OCI-LY7 (cell line): ENCODE results near the gene CA12. TPM values are rescaled to one million over a fixed set of nuclear protein-coding genes. Genes with fewer than 3 reads are reported as not detected.

ENCODE experiments used
- BruUV-seq: library from RNA; stranded (reverse); fragments of 400-500 nt; replicated peaks from 2 replicates; lab custom pipeline; 2021; lab: Mats Ljungman, UMichigan
- CTCF ChIA-PET: fragments of 300-600 bp; sonication (Branson Sonifier 250); formaldehyde crosslinking; loops from one replicate; lab custom pipeline; 2022; ENCODE audit warnings: antibody characterized with exemption; ENCODE audit not compliant: unreplicated experiment; lab: Charles Lee
- POLR2A ChIA-PET: fragments of 300-600 bp; sonication (Branson Sonifier 250); formaldehyde crosslinking; loops from one replicate; lab custom pipeline; 2022; ENCODE audit warnings: antibody characterized with exemption; lab: Charles Lee
- DNase-seq: peaks from one replicate; pipeline ENCODE4 v3.0.0-alpha.2; 2015; ENCODE audit warnings: low spot score
- H2AFZ ChIP-seq: fragments of 200-600 bp; sonication (generic), shearing (Covaris generic); 2 replicates; pipeline ENCODE4 v1.6.1; 2014; ENCODE audit warnings: mild to moderate bottlenecking, antibody characterized with exemption, low read length, moderate library complexity
- H3K27ac ChIP-seq: fragments of 200-600 bp; sonication (generic); 2 replicates; pipeline ENCODE4 v1.5.1; 2014; ENCODE audit warnings: mixed run types, low read depth, mild to moderate bottlenecking, moderate library complexity, low read length, inconsistent platforms; ENCODE audit not compliant: poor library complexity, severe bottlenecking
- H3K36me3 ChIP-seq: fragments of 200-600 bp; sonication (generic); 2 replicates; pipeline ENCODE4 v1.6.1; 2014; ENCODE audit warnings: mild to moderate bottlenecking, antibody characterized with exemption, low read length, moderate library complexity, mixed read lengths; ENCODE audit not compliant: insufficient read depth
- H3K4me1 ChIP-seq: fragments of 200-600 bp; sonication (generic); 2 replicates; pipeline ENCODE4 v1.5.1; 2014; ENCODE audit warnings: mild to moderate bottlenecking, low read length; ENCODE audit not compliant: insufficient read depth, poor library complexity, severe bottlenecking
- H3K4me2 ChIP-seq: fragments of 200-600 bp; sonication (generic); 2 replicates; pipeline ENCODE4 v1.6.1; 2014; ENCODE audit warnings: mild to moderate bottlenecking, low read length
- H3K4me3 ChIP-seq: fragments of 200-600 bp; sonication (generic); 2 replicates; pipeline ENCODE4 v1.5.1; 2014; ENCODE audit warnings: mild to moderate bottlenecking, low read depth, low read length; ENCODE audit not compliant: poor library complexity, severe bottlenecking
- H3K79me2 ChIP-seq: fragments of 200-600 bp; sonication (generic); 2 replicates; pipeline ENCODE4 v1.6.1; 2016; ENCODE audit warnings: low read depth, mild to moderate bottlenecking, low read length, moderate library complexity, mixed read lengths; ENCODE audit not compliant: insufficient read depth
- H3K9me2 ChIP-seq: fragments of 200-600 bp; sonication (generic); 2 replicates; pipeline ENCODE4 v1.6.1; 2016; ENCODE audit warnings: mild to moderate bottlenecking, low read length, mixed read lengths; ENCODE audit not compliant: insufficient read depth
- H3K9me3 ChIP-seq: fragments of 200-600 bp; sonication (generic); 2 replicates; pipeline ENCODE4 v1.6.1; 2014; ENCODE audit warnings: mild to moderate bottlenecking, mixed run types, low read length, mixed read lengths
- H4K20me1 ChIP-seq: fragments of 200-600 bp; sonication (generic); 2 replicates; pipeline ENCODE4 v1.6.1; 2014; ENCODE audit warnings: mild to moderate bottlenecking, antibody characterized with exemption, low read length, moderate library complexity, mixed read lengths; ENCODE audit not compliant: insufficient read depth
- CTCF ChIP-seq: fragments of 200-600 bp; sonication (generic); conservative IDR thresholded peaks from 2 replicates; pipeline ENCODE4 v1.5.1; 2014; ENCODE audit warnings: mild to moderate bottlenecking, antibody characterized with exemption, low read length, moderate library complexity, mixed read lengths
- EZH2phosphoT487 ChIP-seq: fragments of 200-600 bp; sonication (generic); IDR thresholded peaks from 2 replicates; pipeline ENCODE4 v1.6.1; 2018; ENCODE audit warnings: low read depth, borderline replicate concordance, mild to moderate bottlenecking, mixed run types, antibody characterized with exemption, low read length, moderate library complexity, mixed read lengths
- intact Hi-C: fragments of 100-400 bp; cut with micrococcal nuclease; formaldehyde crosslinking; loops from one replicate; pipeline ENCODE4 v1.10.0; 2022; ENCODE audit not compliant: unreplicated experiment
- total RNA-seq, 2 experiments: library from RNA; depleted of rRNA in 1 of 2; stranded (reverse); fragments of >200 nt in 1 of 2; shearing (Covaris generic) in 1 of 2; gene quantifications; 2 replicates each; pipeline ENCODE4 v1.2.3, GENCODE V29; 2014 to 2022

Gene CA12
- total RNA-seq, 2 experiments from 2014 or later: not detected

- no peak overlapping the region for H2AFZ ChIP-seq
- no peaks in the 10 kb centered on the region for H4K20me1 ChIP-seq
- H3K4me1 ChIP-seq: no peaks in the 10 kb centered on the region
- no peaks in the 10 kb centered on the region for H3K9me2 ChIP-seq
- H3K9me3 ChIP-seq: no peaks in the 10 kb centered on the region
- TF ChIP-seq CTCF (no peak), EZH2phosphoT487 (no peak)
- no peak overlapping the region for H3K4me2 ChIP-seq
- no peaks in the 10 kb centered on the region for H3K36me3 ChIP-seq
- ChIA-PET POLR2A (no interaction called here), CTCF (interaction anchor here (0.5 kb wide), 1 partner anchor 1527 kb away, joined by 3 read pairs; no protein-coding TSS in a partner anchor)
- no peak overlapping the region for H3K4me3 ChIP-seq
- no TSS peak for BruUV-seq
- H3K27ac ChIP-seq: no peak overlapping the region
- intact Hi-C loops: no loop called here
- no peaks in the 10 kb centered on the region for H3K79me2 ChIP-seq
- DNase-seq: no peak
Observed at GRCh38 chr15:63372753-63373152, 8.9 kb downstream of the CA12 start.

GRCh38 chr15:63372018-63372705, 9.5 kb downstream of the CA12 start:
- H3K27ac ChIP-seq: no peak overlapping the region
- BruUV-seq: no TSS peak
- H3K79me2 ChIP-seq: no peaks in the 10 kb centered on the region
- DNase-seq: no peak
- H3K4me1 ChIP-seq: no peaks in the 10 kb centered on the region
- no peaks in the 10 kb centered on the region for H3K36me3 ChIP-seq
- H3K4me3 ChIP-seq: no peak overlapping the region
- CTCF ChIA-PET: interaction anchor here (0.5 kb wide), 1 partner anchor 1526 kb away, joined by 3 read pairs; no protein-coding TSS in a partner anchor
- TF ChIP-seq CTCF (no peak), EZH2phosphoT487 (no peak)
- POLR2A ChIA-PET: interaction anchor here (1.5 kb wide), 1 partner anchor 59 kb away, joined by 3 read pairs; no protein-coding TSS in a partner anchor
- H3K9me2 ChIP-seq: no peaks in the 10 kb centered on the region
- intact Hi-C loops: no loop called here
- H4K20me1 ChIP-seq: no peaks in the 10 kb centered on the region
- no peak overlapping the region for H3K4me2 ChIP-seq
- H2AFZ ChIP-seq: no peak overlapping the region
- no peaks in the 10 kb centered on the region for H3K9me3 ChIP-seq

GRCh38 chr15:63371297-63371918, 10.2 kb downstream of the CA12 start:
- Histone ChIP-seq H3K9me2 (no peaks in the 10 kb centered on the region), H3K4me3 (no peak overlapping the region), H3K4me1 (no peaks in the 10 kb centered on the region), H3K4me2 (no peak overlapping the region), H4K20me1 (no peaks in the 10 kb centered on the region), H2AFZ (no peak overlapping the region), H3K36me3 (no peaks in the 10 kb centered on the region), H3K9me3 (no peaks in the 10 kb centered on the region), H3K27ac (no peak overlapping the region), H3K79me2 (no peaks in the 10 kb centered on the region)
- POLR2A ChIA-PET: interaction anchor here (1.5 kb wide), 1 partner anchor 58 kb away, joined by 3 read pairs; no protein-coding TSS in a partner anchor
- intact Hi-C loops: no loop called here
- BruUV-seq: no TSS peak
- no peak for DNase-seq
- TF ChIP-seq CTCF (no peak), EZH2phosphoT487 (no peak)
- CTCF ChIA-PET: no interaction called here
